ENCODE data around the gene PCDH9.

DNA sequence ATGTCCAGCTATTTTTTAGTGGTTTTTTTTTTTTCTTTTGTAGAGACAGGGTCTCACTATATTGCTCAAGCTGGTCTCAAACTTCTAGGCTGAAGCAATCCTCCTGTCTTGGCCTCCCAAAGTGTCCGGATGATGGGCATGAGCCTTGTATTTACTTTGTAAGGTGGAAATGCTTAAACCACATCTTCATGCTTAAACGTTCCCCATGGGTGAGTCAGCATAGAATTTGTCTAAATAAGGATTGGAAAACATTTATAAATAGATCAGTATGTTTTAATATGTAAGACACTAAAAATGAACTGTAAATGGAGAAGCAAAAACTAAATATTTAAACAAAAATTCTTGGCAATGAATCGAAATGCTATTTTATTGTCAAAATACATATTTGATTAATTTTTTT lies 698.0 kb downstream of the PCDH9 start:
- TF ChIP-seq, protein P1, sequence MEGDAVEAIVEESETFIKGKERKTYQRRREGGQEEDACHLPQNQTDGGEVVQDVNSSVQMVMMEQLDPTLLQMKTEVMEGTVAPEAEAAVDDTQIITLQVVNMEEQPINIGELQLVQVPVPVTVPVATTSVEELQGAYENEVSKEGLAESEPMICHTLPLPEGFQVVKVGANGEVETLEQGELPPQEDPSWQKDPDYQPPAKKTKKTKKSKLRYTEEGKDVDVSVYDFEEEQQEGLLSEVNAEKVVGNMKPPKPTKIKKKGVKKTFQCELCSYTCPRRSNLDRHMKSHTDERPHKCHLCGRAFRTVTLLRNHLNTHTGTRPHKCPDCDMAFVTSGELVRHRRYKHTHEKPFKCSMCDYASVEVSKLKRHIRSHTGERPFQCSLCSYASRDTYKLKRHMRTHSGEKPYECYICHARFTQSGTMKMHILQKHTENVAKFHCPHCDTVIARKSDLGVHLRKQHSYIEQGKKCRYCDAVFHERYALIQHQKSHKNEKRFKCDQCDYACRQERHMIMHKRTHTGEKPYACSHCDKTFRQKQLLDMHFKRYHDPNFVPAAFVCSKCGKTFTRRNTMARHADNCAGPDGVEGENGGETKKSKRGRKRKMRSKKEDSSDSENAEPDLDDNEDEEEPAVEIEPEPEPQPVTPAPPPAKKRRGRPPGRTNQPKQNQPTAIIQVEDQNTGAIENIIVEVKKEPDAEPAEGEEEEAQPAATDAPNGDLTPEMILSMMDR (IDR thresholded peaks at IDR 0.05; ENCODE audit: insufficient read depth, low read depth, low read length) = no peak
- TF ChIP-seq EZH2 (IDR thresholded peaks at IDR 0.05; ENCODE audit: insufficient read depth, low read length) = no peak

Measured in astrocyte (in vitro differentiated cells and primary cell).